ENCODE measurements around the gene ANKS1B.

Gene ANKS1B

DNA sequence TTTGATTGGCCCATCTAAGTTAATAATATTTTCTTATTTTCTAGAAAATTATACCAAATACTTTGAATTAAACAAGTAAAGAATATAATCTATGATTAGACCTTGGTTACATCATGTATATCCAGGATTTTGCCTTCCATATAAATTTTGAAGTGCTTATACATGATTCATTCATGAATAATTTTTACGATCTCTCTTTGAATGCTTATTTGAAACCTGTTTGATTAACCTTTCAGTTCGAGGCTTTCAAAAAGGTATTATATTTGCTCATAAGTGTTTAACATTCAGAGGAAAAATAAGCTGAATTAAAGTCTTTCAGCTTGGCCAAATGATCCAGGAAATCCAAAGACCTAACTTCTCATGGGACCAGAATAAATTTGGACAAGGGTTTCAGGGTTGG is 832.4 kb downstream of the ANKS1B start:
- DNase-seq = no peak

DNA sequence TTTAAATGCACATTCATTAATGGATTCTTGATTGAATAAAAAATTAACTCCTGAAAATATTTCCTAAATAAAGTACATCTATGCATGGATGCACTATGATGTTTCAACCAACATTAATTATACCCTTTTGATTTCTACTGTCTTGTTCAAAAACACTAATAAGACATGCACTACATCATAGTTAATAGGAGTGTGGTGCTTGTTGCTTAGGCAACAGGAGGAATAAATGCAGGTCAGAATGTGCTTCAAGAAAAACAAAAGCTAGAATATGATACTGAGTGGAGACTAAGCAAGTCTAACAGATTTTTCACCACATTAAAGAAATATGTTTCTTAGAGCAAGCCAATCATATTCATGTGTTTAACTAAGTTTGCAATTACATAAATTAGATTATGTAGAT is 833.0 kb downstream of the ANKS1B start:
- DNase-seq = no peak

DNA sequence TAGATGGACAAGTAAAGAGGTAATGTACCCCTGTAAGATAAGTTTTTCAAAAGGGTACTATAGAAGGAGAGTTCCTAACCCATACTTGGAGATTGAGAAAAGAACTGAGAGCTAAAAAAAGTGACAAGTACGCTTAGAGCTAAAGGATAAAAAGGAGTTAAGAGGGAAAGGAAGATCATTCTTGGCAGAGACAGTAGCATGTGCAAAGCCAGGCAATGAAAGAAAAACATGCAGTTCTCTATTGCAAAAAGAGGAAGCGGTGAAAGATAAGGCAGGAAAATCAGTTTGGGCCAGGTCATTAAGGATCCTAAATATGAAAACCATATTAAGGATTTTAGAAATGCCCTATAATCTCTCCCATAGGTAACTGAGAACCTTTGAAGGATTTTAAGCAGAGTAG is 837.6 kb downstream of the ANKS1B start:
- no peak for DNase-seq

DNA sequence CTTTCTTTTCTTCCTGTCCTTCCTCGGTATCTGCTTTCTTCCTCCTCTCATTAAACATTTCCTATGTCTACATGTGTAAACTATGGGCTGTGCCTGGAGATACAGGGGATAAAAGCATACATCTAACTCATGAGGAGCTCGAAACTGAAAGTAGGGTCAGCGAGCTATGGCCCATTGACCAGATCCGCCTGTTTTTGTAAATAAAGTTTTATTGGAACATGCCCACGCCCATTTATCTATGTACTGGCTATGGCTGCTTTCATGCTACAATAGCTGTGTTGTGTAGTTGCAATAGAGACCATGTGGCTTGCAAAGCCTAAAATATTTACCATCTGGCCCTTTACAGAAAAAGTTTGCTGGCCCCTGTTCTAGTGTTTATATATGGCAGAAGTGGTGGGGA is 838.0 kb downstream of the ANKS1B start:
- DNase-seq = no peak

DNA sequence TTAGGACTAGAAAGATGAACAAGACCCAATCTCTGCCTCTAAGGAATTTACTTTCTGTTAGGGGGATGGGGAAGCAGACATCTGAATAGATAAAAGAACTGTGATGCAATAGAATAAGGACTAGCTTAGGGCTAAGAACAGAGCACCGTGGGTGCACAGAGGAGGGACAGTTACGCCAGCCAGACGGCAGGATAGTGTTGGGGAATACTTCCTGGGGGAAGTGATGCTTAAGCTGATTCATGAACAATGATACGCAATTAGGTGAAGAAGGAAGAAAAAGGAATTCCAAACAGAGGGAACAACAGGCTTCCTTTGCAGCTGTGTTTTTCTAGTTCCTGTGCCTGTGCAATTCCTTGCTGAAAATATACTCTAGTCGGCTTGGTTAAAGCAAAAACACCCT is 838.6 kb downstream of the ANKS1B start:
- no peak for DNase-seq

DNA sequence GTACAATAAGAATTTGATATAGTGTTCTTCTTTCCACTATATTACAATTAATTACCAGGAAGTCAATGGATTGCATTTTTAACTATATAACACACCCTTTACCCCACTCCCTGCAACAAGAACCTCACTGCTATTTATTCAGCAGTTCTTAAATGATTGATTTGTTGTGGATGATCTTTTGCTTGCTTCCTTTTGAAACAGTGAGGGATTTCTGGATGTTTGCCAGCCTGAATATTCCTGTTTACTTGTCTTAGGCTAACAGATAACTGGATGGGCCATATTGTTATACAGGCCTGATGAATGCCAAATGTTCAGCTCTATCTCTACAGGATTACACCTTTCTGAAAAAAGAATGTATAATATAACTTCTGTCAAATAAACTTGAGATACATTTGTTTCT is 842.1 kb downstream of the ANKS1B start:
- DNase-seq = no peak

DNA sequence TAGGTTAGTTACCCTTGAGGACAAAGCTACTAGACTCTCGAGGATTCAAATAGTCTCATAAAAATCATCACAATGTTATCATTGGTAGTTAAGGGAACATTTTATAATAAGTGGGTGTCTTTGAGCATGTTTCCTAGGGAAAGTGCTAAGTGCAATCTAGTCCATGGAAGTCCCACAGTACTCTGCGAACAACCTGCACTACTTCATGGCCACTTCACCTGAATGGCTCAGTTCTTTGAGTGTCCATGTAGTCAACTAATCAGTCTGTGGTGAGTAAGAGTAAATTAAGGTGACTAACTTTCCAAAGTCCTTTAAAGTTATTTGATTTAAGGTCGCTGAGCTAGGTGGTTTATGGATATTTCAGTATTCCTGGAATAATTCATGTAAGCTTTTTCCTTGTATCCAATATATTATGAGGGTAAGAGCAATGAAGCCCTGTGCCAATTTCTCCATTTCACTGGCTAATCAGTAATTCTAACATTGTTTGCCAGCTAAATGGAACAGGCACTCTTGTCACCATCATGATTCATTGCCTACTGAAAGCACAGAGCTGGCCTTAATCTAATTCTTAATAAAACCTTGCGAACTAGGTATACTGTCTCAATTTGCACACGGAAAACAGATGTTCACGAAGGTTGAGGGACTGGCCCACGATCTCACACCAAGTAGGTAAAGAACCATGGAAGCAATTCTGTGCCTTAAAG is 844.6 kb downstream of the ANKS1B start:
- no peak for DNase-seq

DNA sequence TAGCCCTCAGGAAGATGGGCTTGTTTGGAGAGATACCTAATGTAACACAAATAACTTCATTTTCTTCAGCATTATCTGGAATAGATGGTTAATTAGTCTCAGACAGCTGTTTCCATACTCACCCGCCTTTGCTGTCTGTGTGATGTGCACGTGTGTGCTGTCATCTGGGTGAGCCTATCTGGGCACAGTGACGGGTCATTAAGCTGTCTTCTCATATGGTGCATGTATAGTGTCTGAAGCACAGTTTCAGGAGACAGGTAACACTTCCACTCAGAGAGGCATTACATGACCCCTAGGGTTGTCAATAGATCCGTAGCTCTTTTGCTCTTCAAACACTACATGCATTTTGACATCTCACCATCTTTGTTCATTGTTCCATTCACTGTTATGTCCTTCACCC is 846.3 kb downstream of the ANKS1B start:
- peak; percentile 45 for DNase-seq

DNA sequence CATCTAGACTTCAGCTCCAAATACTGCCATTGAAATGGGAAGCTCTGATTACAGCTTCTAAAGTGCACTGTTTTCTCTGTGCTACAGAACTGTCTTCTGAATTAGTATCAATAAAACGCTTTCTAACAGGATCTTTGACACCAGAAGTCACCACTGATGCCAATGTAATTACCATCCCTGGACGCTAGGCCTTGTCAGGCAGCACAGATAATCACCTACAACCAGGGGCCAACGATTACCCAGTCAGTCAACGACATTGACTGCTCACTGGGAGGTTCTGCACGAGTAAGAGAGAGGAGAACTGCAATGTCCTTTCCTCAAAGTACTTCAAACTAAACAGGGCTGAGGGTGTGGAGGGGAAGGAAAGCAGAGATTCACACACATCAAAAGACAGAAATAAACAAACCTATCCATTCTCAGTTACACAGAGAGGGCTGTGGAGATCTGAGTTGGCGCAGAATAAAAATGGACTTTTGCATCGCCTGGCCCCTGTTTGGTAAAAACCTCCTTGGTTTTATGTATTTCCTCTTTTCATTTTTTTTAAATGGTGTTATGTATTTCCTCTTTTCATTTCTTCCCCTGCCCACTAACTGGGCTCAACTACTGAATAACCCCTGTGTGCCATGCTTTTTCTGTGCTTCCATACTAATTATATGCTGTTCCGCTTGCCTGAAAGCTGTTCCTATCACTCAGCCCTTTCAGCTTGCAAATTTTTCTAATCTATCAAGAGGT is 847.4 kb downstream of the ANKS1B start:
- DNase-seq = no peak

DNA sequence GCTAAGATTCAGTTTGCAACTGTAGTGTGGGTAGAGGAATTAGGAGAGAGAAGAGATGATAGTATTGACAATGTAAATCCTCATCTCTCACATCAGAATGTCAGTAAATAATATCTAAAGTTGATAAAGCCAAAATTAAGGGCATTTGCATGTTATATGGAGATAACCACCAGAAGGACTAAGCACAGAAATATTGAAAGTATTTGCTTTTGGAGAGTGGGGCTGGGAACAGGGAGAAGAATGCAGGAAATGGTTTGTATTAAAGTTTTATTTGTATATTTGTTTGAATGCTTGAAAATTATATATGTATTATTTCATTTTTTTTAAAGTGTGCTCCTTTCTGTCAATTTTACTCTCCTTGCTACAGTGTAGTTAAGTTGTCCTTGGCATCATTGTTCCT is 848.2 kb downstream of the ANKS1B start:
- DNase-seq = no peak

DNA sequence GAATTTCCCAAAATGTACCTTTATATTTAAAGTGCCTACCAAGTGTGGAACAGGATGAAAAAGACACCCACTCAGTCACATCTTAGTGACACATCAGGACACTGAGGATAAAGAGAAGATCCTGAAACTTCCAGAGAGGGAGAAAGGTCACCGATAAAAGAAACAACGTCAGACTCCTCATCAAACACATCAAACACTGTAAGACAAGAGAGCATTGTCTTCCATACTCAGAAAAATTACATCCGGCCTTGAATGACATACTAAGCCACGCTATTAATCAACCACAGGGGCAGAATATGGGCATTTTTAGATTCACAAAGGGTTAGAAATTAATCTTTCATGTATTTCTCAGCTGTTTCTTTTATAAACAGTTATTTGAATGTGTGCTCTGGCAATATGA is 849.4 kb downstream of the ANKS1B start:
- DNase-seq = no peak

DNA sequence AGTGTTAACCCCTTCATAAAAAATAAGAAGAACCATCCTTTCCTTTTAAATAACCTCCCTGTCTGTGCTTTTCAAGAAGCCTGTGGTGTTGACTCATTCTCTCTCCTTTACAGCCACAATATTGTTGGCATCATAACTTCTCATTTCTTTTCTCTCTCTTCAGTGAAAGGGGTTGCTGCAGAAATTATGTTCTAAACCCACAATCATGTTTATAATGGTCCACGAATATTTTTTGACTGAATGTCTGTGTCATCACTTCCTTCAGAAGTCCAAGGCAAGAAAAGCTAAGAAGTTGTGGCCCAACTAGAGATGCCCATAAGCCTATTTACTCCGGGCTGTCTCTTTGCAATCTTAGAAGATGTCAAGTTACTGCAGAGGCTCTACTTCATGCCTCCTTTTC is 851.3 kb downstream of the ANKS1B start:
- no peak for DNase-seq

DNA sequence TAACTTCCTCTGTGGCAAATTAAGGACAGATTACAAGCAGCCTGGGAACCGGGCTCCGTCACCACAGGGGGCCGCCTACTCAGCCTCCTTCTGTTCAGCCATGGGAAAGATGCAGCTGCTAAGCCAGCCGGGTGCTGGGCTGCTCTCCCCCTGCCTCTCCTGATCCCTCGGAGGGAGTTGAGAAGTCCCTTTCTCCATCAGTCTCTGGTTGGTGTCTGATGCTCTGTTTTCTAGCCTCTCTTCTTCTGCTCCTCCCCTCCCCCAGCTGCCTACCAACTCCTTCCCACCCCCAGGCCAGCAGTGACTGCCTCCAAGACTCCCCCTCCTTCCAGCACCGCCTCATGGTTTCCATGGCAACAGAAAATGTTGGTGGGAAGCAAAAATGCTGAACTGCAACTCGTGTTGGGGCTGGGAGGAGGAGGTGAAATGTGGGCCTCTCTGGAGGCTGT is 853.0 kb downstream of the ANKS1B start:
- peak; percentile 89 for DNase-seq

DNA sequence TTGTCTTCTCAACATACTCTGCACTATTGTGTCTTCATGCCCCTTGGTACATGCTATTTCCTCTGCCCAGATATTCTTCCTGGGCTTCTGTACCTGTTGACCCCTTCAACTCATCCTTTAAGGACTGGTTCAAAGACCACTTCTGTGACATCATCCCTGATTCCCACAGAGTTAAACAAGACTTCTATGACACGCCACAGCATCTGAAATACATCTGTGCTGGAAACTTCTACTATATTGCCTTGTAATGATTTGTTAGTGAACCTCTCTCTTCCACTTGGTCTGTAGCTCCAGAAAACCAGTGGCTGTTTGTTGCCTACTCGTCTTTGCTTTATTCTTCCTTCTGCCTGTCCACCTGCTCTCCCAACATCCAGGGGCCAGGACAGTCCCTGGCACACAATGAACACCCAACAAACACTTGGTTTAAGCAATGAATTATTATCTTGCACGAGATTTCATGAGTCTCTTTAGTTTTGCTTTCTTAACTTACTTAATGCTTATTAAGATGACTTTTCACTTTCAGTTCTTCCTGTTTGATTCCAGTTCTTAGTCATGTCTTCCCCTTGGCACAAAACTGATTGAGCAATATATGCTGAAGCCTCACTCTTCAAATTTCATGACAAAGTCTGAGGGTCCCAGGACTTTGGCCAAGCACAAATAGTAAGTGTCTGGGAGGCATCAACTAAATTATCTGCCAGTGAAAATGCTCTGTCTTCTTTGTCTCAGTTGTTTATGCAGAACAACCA is 853.8 kb downstream of the ANKS1B start:
- no peak for DNase-seq

DNA sequence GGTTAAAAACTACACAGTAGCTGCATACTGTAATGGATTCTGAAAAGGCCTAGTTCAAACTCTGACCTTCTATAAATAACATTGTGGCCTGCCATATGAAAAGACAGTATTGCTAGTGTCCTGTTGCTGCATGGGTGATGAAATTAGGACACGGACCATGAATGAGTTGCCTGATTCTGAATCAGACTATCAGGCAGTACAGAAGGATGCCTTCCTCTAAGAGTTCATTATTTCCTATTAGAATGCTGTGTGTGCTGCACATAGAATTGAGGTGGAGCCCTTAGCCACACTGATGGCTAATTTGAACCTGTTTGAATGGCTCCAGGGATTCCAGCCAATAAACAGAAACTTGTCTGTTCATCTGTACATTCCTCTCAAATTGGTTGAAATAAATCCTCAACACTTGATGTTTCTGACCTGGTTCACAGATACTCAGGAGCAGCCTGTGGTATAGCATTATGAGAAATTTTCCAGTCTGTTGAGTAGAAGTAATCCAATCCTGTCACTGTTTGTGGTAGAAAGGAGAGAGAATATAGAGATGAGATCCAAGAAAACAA is 856.4 kb downstream of the ANKS1B start:
- DNase-seq = peak; percentile 62

DNA sequence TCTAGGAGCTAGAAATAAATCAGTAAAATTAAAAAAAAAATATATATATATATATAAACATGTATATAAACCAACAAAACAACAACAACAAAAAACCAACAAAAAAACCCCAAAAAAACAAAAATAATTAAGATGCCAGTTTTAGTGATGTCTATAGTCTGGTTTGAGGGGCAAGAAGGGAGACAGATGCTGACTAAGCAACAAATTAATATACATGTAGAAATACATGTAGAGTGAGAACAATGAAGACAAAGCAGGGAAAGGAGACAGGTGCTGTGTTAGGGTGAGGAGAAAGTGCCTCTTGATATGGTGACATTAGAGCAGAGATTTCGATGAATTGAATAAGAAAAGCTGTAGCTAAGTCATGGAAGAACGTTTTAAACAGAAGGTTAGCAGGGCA is 861.8 kb downstream of the ANKS1B start:
- DNase-seq = no peak

DNA sequence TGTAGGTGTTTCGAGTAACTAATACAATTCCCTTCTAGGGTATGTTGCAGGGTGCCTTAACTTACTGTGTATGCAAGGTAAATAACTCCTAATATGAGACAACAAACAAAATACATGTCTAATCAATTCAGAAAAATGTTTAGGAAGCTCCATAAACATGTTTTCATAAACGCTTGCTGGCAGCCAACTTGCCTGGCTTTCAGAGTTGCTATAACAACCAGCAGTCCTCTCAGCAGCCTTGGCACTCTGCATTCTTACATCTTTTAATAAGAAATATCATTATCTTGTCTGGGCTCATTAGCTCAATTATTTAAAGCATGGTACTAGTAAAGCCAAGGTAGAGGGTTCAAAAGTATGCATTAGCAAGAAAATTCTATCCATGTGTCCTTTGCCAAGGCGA is 862.2 kb downstream of the ANKS1B start:
- DNase-seq = no peak

DNA sequence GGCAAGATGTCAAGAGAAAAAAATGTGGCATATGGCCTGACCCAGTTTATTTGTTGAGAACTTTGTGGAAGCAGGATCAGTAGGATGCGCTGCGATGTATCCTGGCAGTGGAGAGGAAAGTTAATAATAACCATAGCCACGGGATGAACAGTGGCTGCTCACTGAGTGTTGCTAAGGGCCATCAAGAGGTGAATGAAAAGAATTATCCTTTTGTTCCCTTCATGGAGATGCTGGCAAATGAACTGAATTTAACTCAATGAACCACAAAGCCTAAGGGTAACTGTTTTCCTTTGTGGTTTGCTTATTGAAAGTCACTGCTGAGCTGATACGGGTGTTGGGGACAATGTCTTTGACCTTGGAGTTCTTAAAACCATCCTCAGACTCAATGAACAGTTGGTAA is 863.2 kb downstream of the ANKS1B start:
- peak; percentile 45 for DNase-seq

DNA sequence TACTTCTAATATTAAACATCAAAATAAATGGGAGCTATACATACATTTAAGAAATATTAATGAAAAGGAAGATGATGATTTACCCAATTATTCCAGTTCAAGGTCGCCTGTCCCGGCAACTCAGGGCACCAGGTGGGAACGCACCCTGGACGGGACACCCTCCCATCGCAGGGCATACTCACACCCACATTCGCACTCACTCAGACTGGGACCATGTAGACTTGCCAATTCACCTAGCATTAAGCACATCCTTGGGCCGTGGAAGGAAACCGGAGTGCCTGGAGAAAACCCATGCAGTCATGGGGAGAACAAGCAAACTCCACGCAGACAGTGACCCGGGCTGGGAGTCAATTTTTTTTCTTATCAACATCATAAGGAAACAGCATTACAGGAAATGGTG is 864.8 kb downstream of the ANKS1B start:
- DNase-seq = no peak

DNA sequence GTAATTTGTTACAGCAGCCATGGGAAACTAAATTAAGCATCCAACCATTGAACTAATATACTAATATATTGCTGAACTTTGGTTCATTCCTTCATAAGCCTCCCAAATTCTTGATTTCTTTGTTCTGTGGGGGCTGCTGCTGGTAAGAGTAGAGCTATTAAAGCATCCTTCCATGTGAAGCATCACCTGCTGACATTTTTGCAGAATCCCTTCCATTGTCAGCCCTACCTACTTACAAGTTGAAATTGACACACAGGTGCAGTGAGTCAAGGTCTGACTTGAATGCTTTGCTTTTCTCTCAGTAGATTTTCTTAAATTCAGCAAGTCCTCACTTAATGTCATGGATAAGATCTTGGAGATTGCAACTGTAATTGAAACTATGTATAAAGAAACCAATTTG is 865.3 kb downstream of the ANKS1B start:
- no peak for DNase-seq

DNA sequence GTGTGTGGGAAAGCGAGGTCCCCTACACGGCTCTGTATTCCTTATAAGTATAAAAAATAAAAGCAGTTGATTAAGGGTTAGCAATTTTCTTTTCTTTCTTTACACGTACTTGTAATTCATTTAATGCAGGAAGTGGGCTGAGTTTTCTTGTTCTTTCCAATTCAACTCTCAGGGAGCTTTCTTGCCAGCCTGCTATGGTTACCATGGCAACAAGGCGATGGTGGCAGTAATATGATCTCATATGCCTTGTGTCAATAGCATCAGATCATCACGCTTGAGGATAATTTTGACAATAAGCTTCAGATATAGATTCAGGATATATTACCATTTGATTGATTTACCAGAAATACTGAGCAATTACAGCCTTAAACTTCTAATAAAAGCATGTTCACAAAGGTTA is 873.1 kb downstream of the ANKS1B start:
- peak; percentile 64 for DNase-seq

DNA sequence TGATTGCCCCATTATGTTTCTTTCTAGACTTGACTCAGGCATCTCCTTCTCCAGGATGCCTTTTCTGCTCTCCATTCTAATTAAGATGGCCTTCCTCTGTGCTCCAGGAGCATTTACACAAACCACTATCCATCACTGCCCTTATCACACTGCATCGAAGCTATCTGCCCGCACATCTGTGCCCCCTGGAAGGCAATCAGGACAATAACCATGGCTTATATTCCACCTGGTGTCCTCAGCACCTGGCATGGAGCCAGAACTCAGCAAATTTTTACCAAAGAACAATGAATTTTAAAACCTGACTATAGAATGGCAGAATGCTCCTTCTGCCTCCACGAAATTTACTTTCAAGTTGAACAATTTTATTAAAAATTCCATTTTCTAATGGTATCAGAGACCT is 873.9 kb downstream of the ANKS1B start:
- no peak for DNase-seq

DNA sequence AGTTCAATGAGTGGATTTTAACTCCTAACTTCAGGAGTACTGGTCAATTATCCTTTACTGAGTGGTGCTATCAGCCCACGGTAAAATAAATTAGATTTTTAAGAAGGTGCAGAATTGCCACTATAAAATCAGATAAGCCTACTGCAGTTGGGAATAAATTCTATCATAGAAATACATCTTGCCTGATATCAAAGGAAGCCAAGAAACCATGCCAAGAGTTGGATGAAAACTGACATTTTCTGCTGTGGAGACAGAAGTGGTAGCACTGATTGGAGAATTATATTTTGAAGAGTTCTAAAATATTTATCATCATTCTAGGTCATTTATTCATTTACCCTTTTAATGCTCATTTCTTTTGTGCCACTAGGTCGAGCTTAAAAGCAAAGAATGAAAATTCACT is 874.5 kb downstream of the ANKS1B start:
- DNase-seq = no peak

DNA sequence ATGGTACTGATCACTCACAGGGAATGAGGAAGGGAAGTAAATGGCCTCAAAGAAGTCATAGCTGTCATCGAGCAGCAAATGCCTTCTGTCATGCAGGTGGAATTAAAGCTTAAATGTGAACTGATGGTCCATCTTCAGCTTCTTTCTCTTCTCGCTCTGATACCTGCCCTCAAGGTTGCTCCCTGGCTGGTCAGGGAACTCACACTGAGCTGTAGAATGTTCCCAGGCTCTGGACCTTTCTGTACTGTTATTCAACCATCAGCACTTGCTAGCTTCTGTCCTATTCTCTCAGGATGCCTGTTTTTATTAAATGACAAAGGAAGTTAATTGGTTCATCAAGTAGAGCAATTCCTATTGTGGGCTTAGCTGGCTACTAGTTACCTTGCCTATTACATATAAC is 875.8 kb downstream of the ANKS1B start:
- no peak for DNase-seq

All from eye (tissue), 1 donor.